ENCODE measurements around the gene ICAM1. TPM values are rescaled to one million over a fixed set of nuclear protein-coding genes. Genes with fewer than 3 reads are reported as not detected.

Gene ICAM1
- total and polyA plus RNA-seq, 2 of the 13 experiments (the other 11 are each of a cell fraction or from before 2014, with no cell fraction given), result 37.9 to 98.4 TPM

- TF ChIP-seq PHF21A (CRISPR knock-in tag; IDR thresholded peaks at IDR 0.05) (no peak), HDAC2 (CRISPR knock-in tag; IDR thresholded peaks at IDR 0.05) (no peak), ZNF605 (CRISPR knock-in tag; IDR thresholded peaks at IDR 0.05) (peak; percentile 80), SRF (IDR thresholded peaks at IDR 0.05; ENCODE audit: low read depth, low read length) (no peak), GZF1 (CRISPR knock-in tag; IDR thresholded peaks at IDR 0.05) (no peak), ZNF430 (CRISPR knock-in tag; IDR thresholded peaks at IDR 0.05) (no peak), ZNF225 (CRISPR knock-in tag; IDR thresholded peaks at IDR 0.05) (peak; percentile 54; the same call in 1 of the 2 replicates), ZFP36L1 (CRISPR knock-in tag; IDR thresholded peaks at IDR 0.05) (no peak), PHB2 (IDR thresholded peaks at IDR 0.05; ENCODE audit: partially characterized antibody) (no peak), TSC22D2 (CRISPR knock-in tag; IDR thresholded peaks at IDR 0.05; ENCODE audit: borderline replicate concordance) (no peak), NR2F6 (IDR thresholded peaks at IDR 0.05) (no peak), NR2F6 (CRISPR knock-in tag; IDR thresholded peaks at IDR 0.05) (no peak), ZNF512 (CRISPR knock-in tag; IDR thresholded peaks at IDR 0.05) (no peak), ZBTB21 (CRISPR knock-in tag; IDR thresholded peaks at IDR 0.05) (no peak), ZNF33B (CRISPR knock-in tag; IDR thresholded peaks at IDR 0.05) (no peak), CREB1 (IDR thresholded peaks at IDR 0.05) (no peak), CREB1 (CRISPR knock-in tag; IDR thresholded peaks at IDR 0.05) (no peak), ZNF281 (CRISPR knock-in tag; IDR thresholded peaks at IDR 0.05; ENCODE audit: borderline replicate concordance) (no peak), ZNF704 (CRISPR knock-in tag; IDR thresholded peaks at IDR 0.05; ENCODE audit: borderline replicate concordance) (peak; percentile 46; the same call in 1 of the 2 replicates), NCOA1 (CRISPR knock-in tag; IDR thresholded peaks at IDR 0.05) (no peak), PREB (CRISPR knock-in tag; IDR thresholded peaks at IDR 0.05) (no peak), FOXA1 (IDR thresholded peaks at IDR 0.05) (no peak), FOXA1 (CRISPR knock-in tag; IDR thresholded peaks at IDR 0.05) (peak; percentile 56; the same call in 1 of the 2 replicates), ZFAT (CRISPR knock-in tag; conservative IDR thresholded peaks at IDR 0.05) (0 out of 2 replicates have a peak, but pooled peaks have one; percentile 44)
- TF ChIP-seq, protein P1, sequence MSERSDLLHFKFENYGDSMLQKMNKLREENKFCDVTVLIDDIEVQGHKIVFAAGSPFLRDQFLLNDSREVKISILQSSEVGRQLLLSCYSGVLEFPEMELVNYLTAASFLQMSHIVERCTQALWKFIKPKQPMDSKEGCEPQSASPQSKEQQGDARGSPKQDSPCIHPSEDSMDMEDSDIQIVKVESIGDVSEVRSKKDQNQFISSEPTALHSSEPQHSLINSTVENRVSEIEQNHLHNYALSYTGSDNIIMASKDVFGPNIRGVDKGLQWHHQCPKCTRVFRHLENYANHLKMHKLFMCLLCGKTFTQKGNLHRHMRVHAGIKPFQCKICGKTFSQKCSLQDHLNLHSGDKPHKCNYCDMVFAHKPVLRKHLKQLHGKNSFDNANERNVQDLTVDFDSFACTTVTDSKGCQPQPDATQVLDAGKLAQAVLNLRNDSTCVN (CRISPR knock-in tag; IDR thresholded peaks at IDR 0.05; ENCODE audit: borderline replicate concordance), result no peak
These were observed 18.4 kb downstream of the ICAM1 start (continued) for GRCh38 chr19:10289167-10289835.

Data from HepG2 (cell line).